ENCODE data around the gene SLC7A1.

DNA sequence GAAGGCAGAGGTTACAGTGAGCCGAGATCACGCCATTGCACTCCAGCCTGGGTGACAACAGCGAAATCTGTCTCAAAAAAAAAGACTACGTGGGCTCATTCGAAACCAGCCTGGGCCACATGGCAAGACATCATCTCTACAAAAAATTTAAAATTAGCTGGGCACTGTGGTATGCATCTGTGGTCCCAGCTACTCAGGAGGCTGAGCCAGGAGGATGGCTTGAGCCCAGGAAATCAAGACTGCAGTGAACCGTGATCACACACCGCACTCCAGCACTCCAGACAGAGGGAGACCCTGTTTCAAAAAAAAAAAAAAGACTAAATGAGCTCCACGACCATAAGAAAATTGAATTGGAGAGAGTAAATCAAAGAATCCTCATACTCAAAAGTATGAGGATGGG lies 53.1 kb downstream of the SLC7A1 start:
- TF ChIP-seq, protein P1, sequence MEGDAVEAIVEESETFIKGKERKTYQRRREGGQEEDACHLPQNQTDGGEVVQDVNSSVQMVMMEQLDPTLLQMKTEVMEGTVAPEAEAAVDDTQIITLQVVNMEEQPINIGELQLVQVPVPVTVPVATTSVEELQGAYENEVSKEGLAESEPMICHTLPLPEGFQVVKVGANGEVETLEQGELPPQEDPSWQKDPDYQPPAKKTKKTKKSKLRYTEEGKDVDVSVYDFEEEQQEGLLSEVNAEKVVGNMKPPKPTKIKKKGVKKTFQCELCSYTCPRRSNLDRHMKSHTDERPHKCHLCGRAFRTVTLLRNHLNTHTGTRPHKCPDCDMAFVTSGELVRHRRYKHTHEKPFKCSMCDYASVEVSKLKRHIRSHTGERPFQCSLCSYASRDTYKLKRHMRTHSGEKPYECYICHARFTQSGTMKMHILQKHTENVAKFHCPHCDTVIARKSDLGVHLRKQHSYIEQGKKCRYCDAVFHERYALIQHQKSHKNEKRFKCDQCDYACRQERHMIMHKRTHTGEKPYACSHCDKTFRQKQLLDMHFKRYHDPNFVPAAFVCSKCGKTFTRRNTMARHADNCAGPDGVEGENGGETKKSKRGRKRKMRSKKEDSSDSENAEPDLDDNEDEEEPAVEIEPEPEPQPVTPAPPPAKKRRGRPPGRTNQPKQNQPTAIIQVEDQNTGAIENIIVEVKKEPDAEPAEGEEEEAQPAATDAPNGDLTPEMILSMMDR (conservative IDR thresholded peaks at IDR 0.05; ENCODE audit: low read length), result no peak
- TF ChIP-seq EZH2phosphoT487 (IDR thresholded peaks at IDR 0.05; ENCODE audit: borderline replicate concordance, low read depth, low read length), result no peak
